GM18498 (cell line): Measurements from ENCODE around the gene GOLPH3.
"Not testable (repeated sequence)": the region's sequence is repeated elsewhere in the genome, so short reads cannot be mapped to it uniquely, and the experiment has no call there.

Source experiments
- ATAC-seq: cut with Tn5 transposase; IDR thresholded peaks from one replicate; pipeline ENCODE4 v1.9.1; 2021; ENCODE audit warnings: mild to moderate bottlenecking, moderate library complexity; ENCODE audit not compliant: unreplicated experiment

The GOLPH3 gene

GRCh38 chr5:32138839-32139493 lies 35.2 kb downstream of the GOLPH3 start:
- ATAC-seq: no peak

- ATAC-seq: no peak
These were observed 37.8 kb downstream of the GOLPH3 start for GRCh38 chr5:32136342-32136741.

GRCh38 chr5:32135086-32135485 lies 39.0 kb downstream of the GOLPH3 start:
- no peak for ATAC-seq

GRCh38 chr5:32132757-32133156 lies 41.4 kb downstream of the GOLPH3 start:
- ATAC-seq: no peak

GRCh38 chr5:32131604-32132003 lies 42.5 kb downstream of the GOLPH3 start:
- ATAC-seq: no peak

- ATAC-seq: no peak
These were observed 43.3 kb downstream of the GOLPH3 start for GRCh38 chr5:32130865-32131264.

GRCh38 chr5:32129074-32129598 lies 45.0 kb downstream of the GOLPH3 start:
- no peak for ATAC-seq

- no peak for ATAC-seq
These were observed 46.4 kb downstream of the GOLPH3 start for GRCh38 chr5:32127711-32128110.

- no peak for ATAC-seq
These were observed 47.4 kb downstream of the GOLPH3 start for GRCh38 chr5:32126691-32127090.

GRCh38 chr5:32123889-32124676 lies 50.0 kb downstream of the GOLPH3 start:
- ATAC-seq: no peak

- ATAC-seq: no peak
These were observed 50.9 kb downstream of the GOLPH3 start for GRCh38 chr5:32123058-32123805.

GRCh38 chr5:32118922-32119321 lies 55.2 kb downstream of the GOLPH3 start:
- not testable (repeated sequence) for ATAC-seq

- no peak for ATAC-seq
These were observed 57.4 kb downstream of the GOLPH3 start for GRCh38 chr5:32116574-32117313.

- no peak for ATAC-seq
These were observed 58.1 kb downstream of the GOLPH3 start for GRCh38 chr5:32115985-32116384.

GRCh38 chr5:32110111-32110696 lies 63.9 kb downstream of the GOLPH3 start:
- no peak for ATAC-seq

- no peak for ATAC-seq
These were observed 64.9 kb downstream of the GOLPH3 start for GRCh38 chr5:32109236-32109635.

- ATAC-seq: no peak
These were observed 66.0 kb downstream of the GOLPH3 start for GRCh38 chr5:32108167-32108566.

GRCh38 chr5:32107291-32107690 lies 66.8 kb downstream of the GOLPH3 start:
- ATAC-seq: no peak

GRCh38 chr5:32103521-32103920 lies 70.6 kb downstream of the GOLPH3 start:
- ATAC-seq: no peak

- no peak for ATAC-seq
These were observed 71.7 kb downstream of the GOLPH3 start for GRCh38 chr5:32102254-32102986.
